GM21515 (cell line): ENCODE measurements around the gene SELENOV.

ENCODE experiments used
- ATAC-seq: cut with Tn5 transposase; IDR thresholded peaks from one replicate; pipeline ENCODE4 v1.9.1; 2021; ENCODE audit not compliant: unreplicated experiment

The SELENOV gene

DNA sequence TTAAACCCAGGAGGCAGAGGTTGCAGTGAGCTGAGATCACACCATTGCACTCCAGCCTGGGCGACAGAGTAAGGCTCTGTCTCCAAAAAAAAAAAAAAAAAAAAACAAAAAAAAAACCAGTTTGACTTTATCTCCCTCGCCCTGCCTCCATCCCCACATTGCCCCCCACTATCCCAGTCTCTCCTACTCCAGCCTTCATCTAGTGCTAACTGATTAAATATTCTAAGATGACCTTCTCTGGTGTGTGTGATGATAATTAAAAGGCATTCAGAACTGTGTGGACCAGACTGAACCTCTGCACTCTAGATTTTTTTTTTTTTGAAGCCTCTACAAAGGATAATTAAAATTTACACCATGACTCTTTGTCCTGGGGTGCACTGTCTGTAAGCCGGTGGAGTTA lies 22.2 kb upstream of the SELENOV start:
- no peak for ATAC-seq

- ATAC-seq, result no peak
Measured at GRCh38 chr19:39494661-39495060, 20.3 kb upstream of the SELENOV start.

GRCh38 chr19:39496063-39496462 lies 18.9 kb upstream of the SELENOV start:
- ATAC-seq, result no peak

DNA sequence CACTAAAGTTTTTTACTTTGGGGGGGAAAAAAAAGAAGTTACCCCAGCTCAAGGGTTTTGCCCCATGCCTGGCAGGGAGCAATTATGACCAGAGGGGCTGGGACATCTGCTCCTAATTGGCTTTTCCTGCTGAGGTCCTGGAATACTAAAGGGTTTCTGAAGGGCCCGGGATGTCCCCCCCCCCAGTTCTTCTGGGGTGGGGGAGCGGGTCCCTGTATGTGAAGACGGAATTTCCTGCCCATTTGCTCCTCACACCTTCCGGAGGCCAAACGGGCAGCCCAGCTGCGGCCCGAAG lies 17.3 kb upstream of the SELENOV start:
- ATAC-seq, result no peak

GRCh38 chr19:39497996-39498797 lies 16.7 kb upstream of the SELENOV start:
- ATAC-seq, result no peak

DNA sequence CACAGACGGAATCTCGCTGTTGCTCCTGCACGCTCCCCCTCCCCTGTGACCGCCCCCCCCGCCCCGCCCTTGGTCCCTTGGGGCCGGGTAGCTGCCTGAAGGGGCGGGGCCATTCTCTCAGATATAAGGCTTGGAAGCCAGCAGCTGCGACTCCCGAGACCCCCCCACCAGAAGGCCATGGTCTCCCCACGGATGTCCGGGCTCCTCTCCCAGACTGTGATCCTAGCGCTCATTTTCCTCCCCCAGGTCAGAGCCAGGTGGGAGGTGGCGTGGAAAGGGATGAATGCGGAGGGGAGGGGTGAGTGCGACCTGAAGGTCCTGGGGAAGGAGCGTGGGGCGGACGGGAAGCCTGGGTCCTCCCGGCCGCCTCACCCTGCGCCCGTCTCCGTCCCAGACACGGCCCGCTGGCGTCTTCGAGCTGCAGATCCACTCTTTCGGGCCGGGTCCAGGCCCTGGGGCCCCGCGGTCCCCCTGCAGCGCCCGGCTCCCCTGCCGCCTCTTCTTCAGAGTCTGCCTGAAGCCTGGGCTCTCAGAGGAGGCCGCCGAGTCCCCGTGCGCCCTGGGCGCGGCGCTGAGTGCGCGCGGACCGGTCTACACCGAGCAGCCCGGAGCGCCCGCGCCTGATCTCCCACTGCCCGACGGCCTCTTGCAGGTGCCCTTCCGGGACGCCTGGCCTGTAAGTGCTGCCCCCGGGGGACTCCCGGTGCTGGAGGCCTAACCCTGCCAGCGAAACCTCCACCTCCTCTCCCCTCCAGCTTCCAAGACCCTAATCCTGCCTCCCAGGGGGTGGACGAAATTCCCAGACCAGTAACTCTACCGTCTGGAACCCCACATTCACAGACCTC lies 15.9 kb upstream of the SELENOV start, which contains the start of gene DLL3:
DLL3 (plus strand) TSS at position 150 of the 845 bp plus-strand sequence; CDS start at position 178, 28 bp downstream.
- ATAC-seq, result no peak

GRCh38 chr19:39499932-39500331 lies 15.0 kb upstream of the SELENOV start:
- no peak for ATAC-seq

- no peak for ATAC-seq
Measured at GRCh38 chr19:39500543-39500942, 14.4 kb upstream of the SELENOV start.

- no peak for ATAC-seq
Measured at GRCh38 chr19:39501340-39501739, 13.6 kb upstream of the SELENOV start.

GRCh38 chr19:39502640-39503417 lies 12.1 kb upstream of the SELENOV start:
- no peak for ATAC-seq

DNA sequence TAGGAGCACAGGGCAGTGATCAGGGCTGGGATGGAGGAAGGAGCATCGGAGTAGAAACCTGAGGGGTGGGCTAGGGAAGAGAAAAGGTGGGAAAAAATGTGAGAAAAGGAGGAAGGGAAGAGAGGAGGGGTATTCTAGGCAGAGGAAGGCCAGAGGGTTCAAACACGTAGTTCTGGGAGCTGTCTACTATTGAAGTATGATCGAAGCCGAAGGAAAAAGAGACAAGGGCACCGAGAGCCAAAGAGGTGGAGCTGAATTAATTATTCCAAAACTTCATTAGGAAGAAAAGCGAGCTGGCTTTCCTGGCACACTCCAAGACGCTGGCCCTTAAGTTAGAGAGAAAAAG lies 8.4 kb upstream of the SELENOV start:
- no peak for ATAC-seq

DNA sequence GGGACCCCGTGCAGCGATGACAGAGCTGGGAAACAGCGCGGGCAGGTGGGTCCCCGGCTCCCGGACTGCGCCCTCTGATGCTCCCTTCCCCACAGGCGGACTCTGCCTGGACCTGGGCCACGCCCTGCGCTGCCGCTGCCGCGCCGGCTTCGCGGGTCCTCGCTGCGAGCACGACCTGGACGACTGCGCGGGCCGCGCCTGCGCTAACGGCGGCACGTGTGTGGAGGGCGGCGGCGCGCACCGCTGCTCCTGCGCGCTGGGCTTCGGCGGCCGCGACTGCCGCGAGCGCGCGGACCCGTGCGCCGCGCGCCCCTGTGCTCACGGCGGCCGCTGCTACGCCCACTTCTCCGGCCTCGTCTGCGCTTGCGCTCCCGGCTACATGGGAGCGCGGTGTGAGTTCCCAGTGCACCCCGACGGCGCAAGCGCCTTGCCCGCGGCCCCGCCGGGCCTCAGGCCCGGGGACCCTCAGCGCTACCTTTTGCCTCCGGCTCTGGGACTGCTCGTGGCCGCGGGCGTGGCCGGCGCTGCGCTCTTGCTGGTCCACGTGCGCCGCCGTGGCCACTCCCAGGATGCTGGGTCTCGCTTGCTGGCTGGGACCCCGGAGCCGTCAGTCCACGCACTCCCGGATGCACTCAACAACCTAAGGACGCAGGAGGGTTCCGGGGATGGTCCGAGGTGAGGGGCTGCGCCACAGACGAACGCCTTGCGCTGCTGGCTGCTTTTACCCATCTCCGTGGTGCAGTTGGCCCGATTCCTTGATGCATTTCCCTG lies 7.8 kb upstream of the SELENOV start:
- ATAC-seq, result no peak

GRCh38 chr19:39507715-39508364 lies 7.1 kb upstream of the SELENOV start:
- no peak for ATAC-seq

- ATAC-seq, result no peak
Measured at GRCh38 chr19:39508629-39509028, 6.3 kb upstream of the SELENOV start.

DNA sequence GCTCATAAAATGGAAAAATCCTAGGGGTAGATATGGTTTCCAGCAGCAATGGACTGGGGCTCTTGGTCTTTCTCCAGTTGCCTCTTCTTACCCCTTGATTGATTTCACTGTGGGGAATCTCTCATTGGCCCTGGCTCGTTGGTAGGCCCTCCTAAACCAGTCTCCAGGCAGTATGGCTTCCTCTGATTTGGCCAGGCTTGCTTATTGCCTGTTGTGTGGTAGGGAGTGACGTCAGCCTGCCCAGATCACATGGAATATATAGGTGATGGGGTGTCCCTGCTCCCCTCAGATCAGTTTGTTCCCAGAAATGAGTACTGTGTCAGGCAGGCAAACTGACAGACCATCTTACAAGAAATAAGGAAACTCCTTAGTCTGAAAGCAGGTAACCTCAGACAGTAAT lies 5.7 kb upstream of the SELENOV start:
- no peak for ATAC-seq

- ATAC-seq, result no peak
Measured at GRCh38 chr19:39512988-39513387, 2.0 kb upstream of the SELENOV start.

DNA sequence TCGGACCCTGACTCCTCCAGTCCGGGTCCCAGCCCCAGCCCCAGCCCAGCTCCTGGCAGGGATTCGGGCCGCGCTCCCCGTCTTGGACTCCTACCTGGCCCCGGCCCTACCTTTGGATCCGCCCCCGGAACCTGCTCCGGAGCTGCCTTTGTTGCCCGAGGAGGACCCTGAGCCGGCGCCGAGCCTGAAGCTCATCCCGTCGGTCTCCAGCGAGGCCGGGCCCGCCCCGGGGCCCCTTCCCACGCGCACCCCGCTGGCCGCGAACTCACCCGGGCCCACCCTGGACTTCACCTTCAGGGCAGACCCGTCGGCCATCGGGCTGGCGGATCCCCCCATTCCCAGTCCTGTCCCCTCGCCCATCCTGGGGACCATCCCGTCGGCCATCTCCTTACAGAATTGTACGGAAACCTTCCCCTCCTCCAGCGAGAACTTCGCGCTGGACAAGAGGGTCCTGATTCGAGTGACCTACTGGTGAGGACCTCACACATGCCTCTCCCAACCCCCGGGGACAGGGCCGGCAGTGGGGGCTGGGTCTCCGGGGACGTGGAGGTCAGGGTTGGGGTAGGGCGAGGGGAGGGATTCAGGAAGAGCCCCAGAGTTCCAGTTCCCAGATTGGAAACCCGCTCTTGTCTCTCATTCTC lies 732 bp downstream of the SELENOV start:
- no peak for ATAC-seq

DNA sequence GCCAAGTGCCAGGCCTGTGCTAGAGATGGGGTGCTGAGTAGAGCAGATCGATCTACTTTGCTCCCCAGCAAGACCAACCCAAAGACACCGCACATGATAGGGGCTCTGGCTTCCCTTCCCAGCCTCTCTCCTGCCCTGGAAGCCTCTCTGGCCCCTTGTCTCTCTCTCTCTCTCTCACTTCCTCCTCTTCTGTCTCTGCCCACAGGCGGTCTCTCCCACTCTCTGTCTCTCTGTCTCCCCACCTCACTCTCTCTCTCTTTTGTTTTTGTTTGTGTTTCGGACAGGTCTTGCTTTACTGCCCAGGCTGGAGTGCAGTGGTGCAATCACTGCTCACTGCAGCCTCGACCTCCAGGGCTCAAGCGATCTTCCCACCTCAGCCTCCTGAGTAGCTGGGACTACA lies 1.3 kb downstream of the SELENOV start:
- ATAC-seq, result no peak

- ATAC-seq, result no peak
Measured at GRCh38 chr19:39517432-39517831, 2.5 kb downstream of the SELENOV start.

GRCh38 chr19:39518458-39518857 lies 3.5 kb downstream of the SELENOV start:
- no peak for ATAC-seq
